GM23338 (cell line): ENCODE measurements around the gene B4GALNT4. TPM values are rescaled to one million over a fixed set of nuclear protein-coding genes. Genes with fewer than 3 reads are reported as not detected.

Experiments used
- ATAC-seq: fragments of 200-7000 bp; cut with Tn5 transposase; 3 replicates; pipeline ENCODE4 v1.9.1; 2020
- DNase-seq: peaks from one replicate; pipeline ENCODE4 v3.0.0-alpha.2; 2015; ENCODE audit warnings: low spot score
- H2AFZ ChIP-seq: fragments of 200-600 bp; sonication (generic); 2 replicates; pipeline ENCODE4 v1.8.0; 2016; ENCODE audit warnings: antibody characterized with exemption, mild to moderate bottlenecking, moderate library complexity
- H3F3A ChIP-seq: fragments of 200-600 bp; sonication (generic); replicated peaks from 2 replicates; pipeline ENCODE4 v1.8.0; 2017; ENCODE audit warnings: antibody characterized with exemption, mixed run types, low read depth
- H3K27ac ChIP-seq: fragments of 200-600 bp; sonication (generic); 2 replicates; pipeline ENCODE4 v1.6.1; 2016; ENCODE audit warnings: low read depth
- H3K27me3 ChIP-seq: fragments of 200-600 bp; sonication (generic); 2 replicates; pipeline ENCODE4 v1.8.0; 2016; ENCODE audit warnings: mild to moderate bottlenecking, mixed run types, moderate library complexity; ENCODE audit not compliant: insufficient read depth
- H3K36me3 ChIP-seq: fragments of 200-600 bp; sonication (generic); 2 replicates; pipeline ENCODE4 v1.8.0; 2016; ENCODE audit warnings: mild to moderate bottlenecking; ENCODE audit not compliant: insufficient read depth
- H3K4me1 ChIP-seq: fragments of 200-600 bp; sonication (generic); 2 replicates; pipeline ENCODE4 v1.8.0; 2016; ENCODE audit warnings: mild to moderate bottlenecking, moderate library complexity; ENCODE audit not compliant: insufficient read depth
- H3K4me2 ChIP-seq: fragments of 200-600 bp; sonication (generic); 2 replicates; pipeline ENCODE4 v1.7.1; 2017; ENCODE audit warnings: mixed run types
- H3K4me3 ChIP-seq: fragments of 200-600 bp; sonication (generic); 2 replicates; pipeline ENCODE4 v1.6.1; 2016; ENCODE audit warnings: mixed run types
- H3K79me2 ChIP-seq: fragments of 200-600 bp; sonication (generic); replicated peaks from 2 replicates; pipeline ENCODE4 v1.8.0; 2017; ENCODE audit warnings: mild to moderate bottlenecking; ENCODE audit not compliant: insufficient read depth
- H3K9me2 ChIP-seq: fragments of 200-600 bp; sonication (generic); 2 replicates; pipeline ENCODE4 v1.8.0; 2017; ENCODE audit not compliant: insufficient read depth
- H4K20me1 ChIP-seq: fragments of 200-600 bp; sonication (generic); replicated peaks from 2 replicates; pipeline ENCODE4 v1.8.0; 2017; ENCODE audit warnings: mild to moderate bottlenecking; ENCODE audit not compliant: insufficient read depth
- H3K27ac Mint-ChIP-seq: 2 replicates; pipeline ENCODE4 v1.8.0; 2020; ENCODE audit warnings: inconsistent platforms, mild to moderate bottlenecking, moderate library complexity, mixed read lengths
- H3K27me3 Mint-ChIP-seq: 3 replicates; pipeline ENCODE4 v1.8.0; 2022; ENCODE audit warnings: low read depth, mild to moderate bottlenecking, moderate library complexity, mixed read lengths, inconsistent platforms; ENCODE audit not compliant: insufficient read depth, poor library complexity
- H3K36me3 Mint-ChIP-seq: 3 replicates; pipeline ENCODE4 v1.8.0; 2021; ENCODE audit warnings: low read depth, mild to moderate bottlenecking, inconsistent platforms, moderate library complexity, mixed read lengths
- H3K4me1 Mint-ChIP-seq: 3 replicates; pipeline ENCODE4 v1.8.0; 2020; ENCODE audit warnings: mild to moderate bottlenecking, inconsistent platforms, mixed read lengths
- H3K4me3 Mint-ChIP-seq: 3 replicates; pipeline ENCODE4 v1.8.0; 2021; ENCODE audit warnings: moderate library complexity, mild to moderate bottlenecking, inconsistent platforms, mixed read lengths
- H3K9me3 Mint-ChIP-seq: 3 replicates; pipeline ENCODE4 v1.8.0; 2020; ENCODE audit warnings: moderate library complexity, mild to moderate bottlenecking, inconsistent platforms, mixed read lengths
- CREB1 ChIP-seq: fragments of 250-450 bp; sonication (Bioruptor Pico); IDR thresholded peaks from 2 replicates; pipeline ENCODE4 v1.5.0; 2020; ENCODE audit warnings: low read depth, mild to moderate bottlenecking, moderate library complexity
- EZH2 ChIP-seq: fragments of 200-600 bp; sonication (generic); IDR thresholded peaks from one replicate; pipeline ENCODE4 v1.8.0; 2017; ENCODE audit warnings: antibody characterized with exemption, mild to moderate bottlenecking, low read depth; ENCODE audit not compliant: unreplicated experiment
- JUNB ChIP-seq: IDR thresholded peaks from one replicate; pipeline ENCODE4 v1.6.1; 2016; ENCODE audit warnings: antibody characterized with exemption; ENCODE audit not compliant: unreplicated experiment
- NANOG ChIP-seq: IDR thresholded peaks from 2 replicates; pipeline ENCODE4 v1.6.1; 2016; ENCODE audit warnings: antibody characterized with exemption, borderline replicate concordance
- POLR2AphosphoS5 ChIP-seq: IDR thresholded peaks from 2 replicates; pipeline ENCODE4 v1.6.1; 2016; ENCODE audit warnings: antibody characterized with exemption, low read depth
- REST ChIP-seq: IDR thresholded peaks from one replicate; pipeline ENCODE4 v1.6.1; 2018; ENCODE audit warnings: antibody characterized with exemption; ENCODE audit not compliant: unreplicated experiment
- ZNF114 ChIP-seq: fragments of 250-450 bp; sonication (Bioruptor Pico); IDR thresholded peaks from 2 replicates; pipeline ENCODE4 v1.5.0; 2020; ENCODE audit warnings: mild to moderate bottlenecking, moderate library complexity
- ZNF331 ChIP-seq: fragments of 250-450 bp; sonication (Bioruptor Pico); IDR thresholded peaks from 2 replicates; pipeline ENCODE4 v1.5.0; 2020; ENCODE audit warnings: low read depth, mild to moderate bottlenecking, moderate library complexity
- ZNF462 ChIP-seq: fragments of 250-450 bp; sonication (Bioruptor Pico); IDR thresholded peaks from 2 replicates; pipeline ENCODE4 v1.5.0; 2020; ENCODE audit warnings: mild to moderate bottlenecking, moderate library complexity
- polyA plus RNA-seq: library from polyadenylated mRNA; unstranded; fragments of >200 nt; fragmentation: Nextera tagmentation; extraction: Ambion mirVana; gene quantifications from 2 replicates; pipeline ENCODE4 v1.2.1, GENCODE V29; 2016
- total RNA-seq: library from RNA; depleted of rRNA; stranded (reverse); fragments of >200 nt; shearing (Covaris generic); gene quantifications from 2 replicates; pipeline ENCODE4 v1.2.3, GENCODE V29; 2014
- TF ChIP-seq, protein P1 (sequence below), 2 experiments: fragments of 200-600 bp in 1 of 2; sonication (generic) in 1 of 2; conservative IDR thresholded peaks; 2 replicates each; pipeline versions ENCODE4 v1.5.1 to v1.6.1; 2016 to 2017; ENCODE audit warnings: antibody characterized with exemption in 2 of 2, low read depth in 2 of 2, mild to moderate bottlenecking in 2 of 2, moderate library complexity in 1 of 2

Gene B4GALNT4
- total and polyA plus RNA-seq, 2 experiments from 2014 or later = 49.9 to 92.6 TPM

- DNase-seq (no peak), ATAC-seq (no peak)
- no peaks in the 10 kb centered on the region; the same call in 1 of the 3 replicates for H3K36me3 Mint-ChIP-seq
- no peak overlapping the region for H3K27ac Mint-ChIP-seq
- H4K20me1 ChIP-seq = no peaks in the 10 kb centered on the region
- H3K4me1 ChIP-seq = peaks cover 12% of the 10 kb centered on the region
- H3K4me3 Mint-ChIP-seq = no peak overlapping the region
- TF ChIP-seq, protein P1, sequence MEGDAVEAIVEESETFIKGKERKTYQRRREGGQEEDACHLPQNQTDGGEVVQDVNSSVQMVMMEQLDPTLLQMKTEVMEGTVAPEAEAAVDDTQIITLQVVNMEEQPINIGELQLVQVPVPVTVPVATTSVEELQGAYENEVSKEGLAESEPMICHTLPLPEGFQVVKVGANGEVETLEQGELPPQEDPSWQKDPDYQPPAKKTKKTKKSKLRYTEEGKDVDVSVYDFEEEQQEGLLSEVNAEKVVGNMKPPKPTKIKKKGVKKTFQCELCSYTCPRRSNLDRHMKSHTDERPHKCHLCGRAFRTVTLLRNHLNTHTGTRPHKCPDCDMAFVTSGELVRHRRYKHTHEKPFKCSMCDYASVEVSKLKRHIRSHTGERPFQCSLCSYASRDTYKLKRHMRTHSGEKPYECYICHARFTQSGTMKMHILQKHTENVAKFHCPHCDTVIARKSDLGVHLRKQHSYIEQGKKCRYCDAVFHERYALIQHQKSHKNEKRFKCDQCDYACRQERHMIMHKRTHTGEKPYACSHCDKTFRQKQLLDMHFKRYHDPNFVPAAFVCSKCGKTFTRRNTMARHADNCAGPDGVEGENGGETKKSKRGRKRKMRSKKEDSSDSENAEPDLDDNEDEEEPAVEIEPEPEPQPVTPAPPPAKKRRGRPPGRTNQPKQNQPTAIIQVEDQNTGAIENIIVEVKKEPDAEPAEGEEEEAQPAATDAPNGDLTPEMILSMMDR (conservative IDR thresholded peaks at IDR 0.05; ENCODE audit: low read depth in 2 of 2) = no peak
- TF ChIP-seq ZNF114 (CRISPR knock-in tag) = no peak
- TF ChIP-seq CREB1 = no peak
- TF ChIP-seq JUNB = no peak
- no peak for TF ChIP-seq ZNF462 (CRISPR knock-in tag)
- TF ChIP-seq EZH2 = no peak
- no peak for TF ChIP-seq REST
- TF ChIP-seq ZNF331 (CRISPR knock-in tag) = no peak
- TF ChIP-seq NANOG = no peak
- no peak for TF ChIP-seq POLR2AphosphoS5
- H3K79me2 ChIP-seq = no peaks in the 10 kb centered on the region
- no peak overlapping the region for H3K27ac ChIP-seq
- H3K36me3 ChIP-seq = no peaks in the 10 kb centered on the region
- H3F3A ChIP-seq = peaks cover 11% of the 10 kb centered on the region
- H3K4me3 ChIP-seq = no peak overlapping the region
- no peaks in the 10 kb centered on the region for H3K27me3 ChIP-seq
- peaks cover 21% of the 10 kb centered on the region for H3K4me1 Mint-ChIP-seq
- H3K9me2 ChIP-seq = no peaks in the 10 kb centered on the region
- peaks cover 9% of the 10 kb centered on the region for H3K27me3 Mint-ChIP-seq
- no peak overlapping the region for H3K4me2 ChIP-seq
- H2AFZ ChIP-seq = no peak overlapping the region
- H3K9me3 Mint-ChIP-seq = peaks cover 3% of the 10 kb centered on the region
These were observed 24.3 kb upstream of the B4GALNT4 start for GRCh38 chr11:344836-345578.
